Neuronal stem cell (in vitro differentiated cells): ENCODE measurements around the gene ATP1A4.

Experiments
- DNase-seq: peaks from one replicate; pipeline ENCODE4 v3.0.0-alpha.2; 2013; ENCODE audit warnings: low spot score
- H2AFZ ChIP-seq: one replicate; pipeline ENCODE4 v1.6.1; 2013; ENCODE audit warnings: mild to moderate bottlenecking, low read length, inconsistent platforms
- H2AK5ac ChIP-seq: 2 replicates; pipeline ENCODE4 v1.6.1; 2013; ENCODE audit warnings: low read depth, mild to moderate bottlenecking, inconsistent platforms, low read length, moderate library complexity, mixed read lengths
- H2BK120ac ChIP-seq: 2 replicates; pipeline ENCODE4 v1.6.1; 2013; ENCODE audit warnings: low read depth, mild to moderate bottlenecking, inconsistent platforms, low read length, moderate library complexity, mixed read lengths
- H2BK12ac ChIP-seq: one replicate; pipeline ENCODE4 v1.6.1; 2013; ENCODE audit warnings: low read length, inconsistent platforms
- H2BK15ac ChIP-seq: 2 replicates; pipeline ENCODE4 v1.6.1; 2013; ENCODE audit warnings: mild to moderate bottlenecking, low read length, inconsistent platforms, mixed read lengths
- H2BK5ac ChIP-seq: one replicate; pipeline ENCODE4 v1.6.1; 2013; ENCODE audit warnings: inconsistent platforms, mild to moderate bottlenecking, low read length, moderate library complexity
- H3K14ac ChIP-seq: one replicate; pipeline ENCODE4 v1.6.1; 2013; ENCODE audit warnings: low read length, inconsistent platforms
- H3K18ac ChIP-seq: 2 replicates; pipeline ENCODE4 v1.6.1; 2013; ENCODE audit warnings: low read length, inconsistent platforms
- H3K23ac ChIP-seq: 2 replicates; pipeline ENCODE4 v1.6.1; 2013; ENCODE audit warnings: low read depth, mild to moderate bottlenecking, mixed read lengths, low read length, inconsistent platforms; ENCODE audit not compliant: poor library complexity
- H3K27ac ChIP-seq: replicated peaks from 3 replicates; pipeline ENCODE4 v1.5.1; 2013; ENCODE audit warnings: low read length, inconsistent platforms
- H3K27me3 ChIP-seq, 3 experiments: 2 replicates each; pipeline ENCODE4 v1.6.1; 2013; ENCODE audit warnings: low read length in 3 of 3, mild to moderate bottlenecking in 2 of 3, inconsistent platforms in 1 of 3, low read depth in 1 of 3, mixed read lengths in 1 of 3, moderate library complexity in 1 of 3; ENCODE audit not compliant: control insufficient read depth in 3 of 3, insufficient read depth in 3 of 3
- H3K36me3 ChIP-seq, 2 donors: replicated peaks in 1 of 2; 2 replicates each; pipeline ENCODE4 v1.6.1; 2013; ENCODE audit warnings: low read length in 2 of 2; ENCODE audit not compliant: control insufficient read depth in 2 of 2, insufficient read depth in 2 of 2
- H3K4ac ChIP-seq: 2 replicates; pipeline ENCODE4 v1.6.1; 2013; ENCODE audit warnings: inconsistent platforms, mild to moderate bottlenecking, low read length, moderate library complexity
- H3K4me1 ChIP-seq, 2 donors: 1 replicate in 1 of 2; 2 replicates in 1 of 2; pipeline ENCODE4 v1.6.1; 2013; ENCODE audit warnings: low read length in 2 of 2, low read depth in 1 of 2; ENCODE audit not compliant: control insufficient read depth in 2 of 2, insufficient read depth in 1 of 2
- H3K4me2 ChIP-seq: one replicate; pipeline ENCODE4 v1.6.1; 2013; ENCODE audit warnings: mild to moderate bottlenecking, low read length, inconsistent platforms; ENCODE audit not compliant: insufficient read depth, poor library complexity, severe bottlenecking
- H3K4me3 ChIP-seq, 2 donors: 2 replicates each; pipeline ENCODE4 v1.5.1; 2013; ENCODE audit warnings: low read length in 2 of 2, mild to moderate bottlenecking in 2 of 2, inconsistent platforms in 1 of 2, moderate library complexity in 1 of 2
- H3K79me1 ChIP-seq: one replicate; pipeline ENCODE4 v1.6.1; 2013; ENCODE audit warnings: low read depth, mild to moderate bottlenecking, inconsistent platforms, low read length, moderate library complexity
- H3K9ac ChIP-seq: one replicate; pipeline ENCODE4 v1.6.1; 2013; ENCODE audit warnings: mild to moderate bottlenecking, low read depth, low read length, inconsistent platforms; ENCODE audit not compliant: poor library complexity
- H3K9me3 ChIP-seq, 2 donors: replicated peaks in 1 of 2; 2 replicates each; pipeline versions ENCODE3 to v1.6.1; 2013; ENCODE audit warnings: low read length in 2 of 2, mild to moderate bottlenecking in 2 of 2, inconsistent platforms in 1 of 2, low read depth in 1 of 2, mixed read lengths in 1 of 2, moderate library complexity in 1 of 2; ENCODE audit not compliant: control insufficient read depth in 2 of 2, insufficient read depth in 1 of 2
- H4K8ac ChIP-seq: one replicate; pipeline ENCODE4 v1.6.1; 2013; ENCODE audit warnings: low read depth, mild to moderate bottlenecking, inconsistent platforms, low read length, moderate library complexity
- H4K91ac ChIP-seq: one replicate; pipeline ENCODE4 v1.6.1; 2013; ENCODE audit warnings: low read length, low read depth, mild to moderate bottlenecking, inconsistent platforms; ENCODE audit not compliant: poor library complexity
- WGBS, 2 donors: extraction: QIAGEN DNeasy Blood & Tissue Kit; methylation state at CpG; one replicate each; pipeline ENCODE4 v1.1.7; 2013; ENCODE audit warnings: missing lambda C conversion rate in 2 of 2, mixed read lengths in 1 of 2; ENCODE audit not compliant: insufficient read length in 2 of 2, insufficient replicate concordance in 1 of 2; ENCODE audit errors: extremely low coverage in 2 of 2; 5-methylcytosine and 5-hydroxymethylcytosine counted together

ATP1A4 gene

DNA sequence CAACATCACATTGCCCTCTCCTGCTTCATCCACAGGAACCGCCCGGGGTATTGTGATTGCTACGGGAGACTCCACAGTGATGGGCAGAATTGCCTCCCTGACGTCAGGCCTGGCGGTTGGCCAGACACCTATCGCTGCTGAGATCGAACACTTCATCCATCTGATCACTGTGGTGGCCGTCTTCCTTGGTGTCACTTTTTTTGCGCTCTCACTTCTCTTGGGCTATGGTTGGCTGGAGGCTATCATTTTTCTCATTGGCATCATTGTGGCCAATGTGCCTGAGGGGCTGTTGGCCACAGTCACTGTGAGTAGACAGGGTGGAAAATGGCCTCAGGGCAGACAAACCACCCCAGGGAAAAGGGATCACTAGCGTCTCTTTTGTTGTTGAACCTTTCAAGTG lies 12.7 kb downstream of the ATP1A4 start:
- Histone ChIP-seq H4K8ac (no peak overlapping the region), H3K36me3 (no peaks in the 10 kb centered on the region), H3K27me3 (no peaks in the 10 kb centered on the region), H3K18ac (no peak overlapping the region), H3K9ac (no peak overlapping the region), H3K79me1 (no peaks in the 10 kb centered on the region), H3K27ac (no peak overlapping the region), H3K4me3 (no peak overlapping the region), H3K4ac (no peak overlapping the region), H4K91ac (no peak overlapping the region), H2AK5ac (no peak overlapping the region), H2BK12ac (no peak overlapping the region), H3K4me1 (peaks cover 7 to 9% of the 10 kb centered on the region in 2 donors), H3K4me2 (no peak overlapping the region), H3K23ac (no peak overlapping the region), H2AFZ (no peak overlapping the region), H2BK5ac (no peak overlapping the region), H2BK120ac (no peak overlapping the region), H3K14ac (no peak overlapping the region), H3K9me3 (peaks cover 0 to 7% of the 10 kb centered on the region in 2 donors), H2BK15ac (no peak overlapping the region)
- DNase-seq, result no peak
- no CpG with 5 or more reads among the region's 10 CpGs for WGBS, 2 donors

DNA sequence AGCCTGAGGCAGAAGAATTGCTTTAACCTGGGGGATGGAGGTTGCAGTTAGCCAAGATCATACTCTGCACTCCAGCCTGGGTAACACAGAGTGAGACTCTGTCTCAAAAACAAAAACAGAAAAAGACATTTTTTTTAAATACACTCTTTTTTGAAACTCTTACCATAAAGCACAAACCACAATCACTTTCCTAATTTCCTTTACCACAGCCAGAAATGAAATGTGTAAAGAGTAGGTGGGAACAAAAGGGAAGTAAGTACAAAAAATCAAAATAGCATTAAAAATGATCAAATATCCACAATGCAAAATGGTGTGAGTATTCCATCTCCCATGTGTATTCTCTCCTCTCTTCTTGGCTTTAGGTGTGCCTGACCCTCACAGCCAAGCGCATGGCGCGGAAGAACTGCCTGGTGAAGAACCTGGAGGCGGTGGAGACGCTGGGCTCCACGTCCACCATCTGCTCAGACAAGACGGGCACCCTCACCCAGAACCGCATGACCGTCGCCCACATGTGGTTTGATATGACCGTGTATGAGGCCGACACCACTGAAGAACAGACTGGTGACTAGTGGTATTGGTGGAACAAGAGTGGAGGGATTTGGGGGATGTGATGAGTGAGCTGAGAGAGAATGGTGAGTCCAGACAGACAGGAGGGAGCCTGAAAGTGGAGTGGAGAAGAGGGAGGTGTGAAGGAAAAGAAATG lies 14.9 kb downstream of the ATP1A4 start:
- no peaks in the 10 kb centered on the region for H3K79me1 ChIP-seq
- H3K4ac ChIP-seq, result no peak overlapping the region
- H3K14ac ChIP-seq, result no peak overlapping the region
- H2AK5ac ChIP-seq, result no peak overlapping the region
- no peak overlapping the region for H3K4me3 ChIP-seq
- no peaks in the 10 kb centered on the region for H3K27me3 ChIP-seq
- no peaks in the 10 kb centered on the region for H3K36me3 ChIP-seq
- H2BK120ac ChIP-seq, result no peak overlapping the region
- H2AFZ ChIP-seq, result no peak overlapping the region
- H2BK5ac ChIP-seq, result no peak overlapping the region
- no peak overlapping the region for H3K9ac ChIP-seq
- H3K27ac ChIP-seq, result no peak overlapping the region
- H2BK15ac ChIP-seq, result no peak overlapping the region
- H4K8ac ChIP-seq, result no peak overlapping the region
- H3K23ac ChIP-seq, result no peak overlapping the region
- H3K4me2 ChIP-seq, result no peak overlapping the region
- H3K9me3 ChIP-seq, result peaks cover 0 to 7% of the 10 kb centered on the region in 2 donors
- H4K91ac ChIP-seq, result no peak overlapping the region
- peaks cover 11 to 23% of the 10 kb centered on the region in 2 donors for H3K4me1 ChIP-seq
- no CpG with 5 or more reads among the region's 12 CpGs for WGBS, 2 donors
- H2BK12ac ChIP-seq, result no peak overlapping the region
- no peak for DNase-seq
- no peak overlapping the region for H3K18ac ChIP-seq

DNA sequence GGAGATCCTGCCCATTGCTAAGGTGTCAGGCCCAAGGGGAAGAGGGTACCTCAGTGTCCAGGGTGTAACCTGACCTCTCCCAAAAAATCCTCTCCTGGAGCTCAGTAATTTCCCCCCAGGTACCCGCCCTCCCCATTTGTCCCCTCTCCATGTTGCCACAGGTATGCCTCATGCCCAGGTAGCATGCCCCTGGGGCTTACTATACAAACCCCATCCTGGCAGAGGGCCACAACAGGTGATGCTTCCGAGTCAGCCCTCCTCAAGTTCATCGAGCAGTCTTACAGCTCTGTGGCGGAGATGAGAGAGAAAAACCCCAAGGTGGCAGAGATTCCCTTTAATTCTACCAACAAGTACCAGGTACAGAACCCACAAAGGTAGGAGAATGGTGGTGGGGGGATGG lies 15.7 kb downstream of the ATP1A4 start:
- Histone ChIP-seq H3K4me2 (no peak overlapping the region), H3K27ac (no peak overlapping the region), H3K4me3 (no peak overlapping the region), H2BK12ac (no peak overlapping the region), H4K8ac (no peak overlapping the region), H3K14ac (no peak overlapping the region), H2BK120ac (no peak overlapping the region), H3K36me3 (no peaks in the 10 kb centered on the region), H2AK5ac (no peak overlapping the region), H4K91ac (no peak overlapping the region), H3K9ac (no peak overlapping the region), H3K27me3 (no peaks in the 10 kb centered on the region), H3K4me1 (peaks cover 13 to 31% of the 10 kb centered on the region in 2 donors), H2BK5ac (no peak overlapping the region), H3K4ac (no peak overlapping the region), H2BK15ac (no peak overlapping the region), H2AFZ (no peak overlapping the region), H3K23ac (no peak overlapping the region), H3K9me3 (peaks cover 0 to 7% of the 10 kb centered on the region in 2 donors), H3K79me1 (no peaks in the 10 kb centered on the region), H3K18ac (no peak overlapping the region)
- WGBS, 2 donors, result no CpG with 5 or more reads among the region's 4 CpGs
- no peak for DNase-seq

DNA sequence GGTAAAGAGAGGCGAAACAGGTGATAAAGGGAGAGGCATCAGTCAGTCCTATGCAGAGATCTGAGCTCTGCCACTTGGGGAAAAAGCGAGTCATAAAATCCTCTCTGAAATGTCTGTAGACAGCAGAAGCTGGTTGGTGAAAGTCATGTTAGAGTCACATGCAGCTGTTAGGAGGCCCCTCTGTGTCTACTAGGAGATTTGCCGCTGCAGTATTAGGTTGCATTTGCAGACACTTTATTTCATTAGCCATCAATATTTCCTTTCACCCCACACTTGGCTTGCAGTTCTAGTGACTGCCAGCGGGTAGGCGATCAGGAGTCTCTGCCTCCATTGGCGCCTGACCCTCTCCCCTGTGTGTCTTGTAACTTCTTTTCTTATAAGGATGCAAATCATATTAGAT lies 16.2 kb downstream of the ATP1A4 start:
- Histone ChIP-seq H3K4ac (no peak overlapping the region), H3K36me3 (no peaks in the 10 kb centered on the region), H3K4me3 (no peak overlapping the region), H3K14ac (no peak overlapping the region), H2AK5ac (no peak overlapping the region), H3K9ac (no peak overlapping the region), H3K27ac (no peak overlapping the region), H3K23ac (no peak overlapping the region), H3K4me1 (peaks cover 11 to 36% of the 10 kb centered on the region in 2 donors), H3K79me1 (no peaks in the 10 kb centered on the region), H2BK15ac (no peak overlapping the region), H3K27me3 (no peaks in the 10 kb centered on the region), H2BK5ac (no peak overlapping the region), H4K91ac (no peak overlapping the region), H3K4me2 (no peak overlapping the region), H4K8ac (no peak overlapping the region), H3K18ac (no peak overlapping the region), H3K9me3 (peaks cover 0 to 7% of the 10 kb centered on the region in 2 donors), H2BK120ac (no peak overlapping the region), H2BK12ac (no peak overlapping the region), H2AFZ (no peak overlapping the region)
- WGBS, 2 donors, result no CpG with 5 or more reads among the region's 6 CpGs
- no peak for DNase-seq
